Stimulated activated CD8-positive, alpha-beta memory T cell treated with anti-CD3 and anti-CD28 coated beads, Interleukin-2, amount 100 ng/mL, for 1 hour (primary cell): ENCODE data around the gene CNTN2.

Experiments
- DNase-seq, 2 donors: peaks; one replicate each; pipeline ENCODE4 v3.0.0-alpha.2; 2020; ENCODE audit warnings: low read depth in 2 of 2

The CNTN2 gene

DNA sequence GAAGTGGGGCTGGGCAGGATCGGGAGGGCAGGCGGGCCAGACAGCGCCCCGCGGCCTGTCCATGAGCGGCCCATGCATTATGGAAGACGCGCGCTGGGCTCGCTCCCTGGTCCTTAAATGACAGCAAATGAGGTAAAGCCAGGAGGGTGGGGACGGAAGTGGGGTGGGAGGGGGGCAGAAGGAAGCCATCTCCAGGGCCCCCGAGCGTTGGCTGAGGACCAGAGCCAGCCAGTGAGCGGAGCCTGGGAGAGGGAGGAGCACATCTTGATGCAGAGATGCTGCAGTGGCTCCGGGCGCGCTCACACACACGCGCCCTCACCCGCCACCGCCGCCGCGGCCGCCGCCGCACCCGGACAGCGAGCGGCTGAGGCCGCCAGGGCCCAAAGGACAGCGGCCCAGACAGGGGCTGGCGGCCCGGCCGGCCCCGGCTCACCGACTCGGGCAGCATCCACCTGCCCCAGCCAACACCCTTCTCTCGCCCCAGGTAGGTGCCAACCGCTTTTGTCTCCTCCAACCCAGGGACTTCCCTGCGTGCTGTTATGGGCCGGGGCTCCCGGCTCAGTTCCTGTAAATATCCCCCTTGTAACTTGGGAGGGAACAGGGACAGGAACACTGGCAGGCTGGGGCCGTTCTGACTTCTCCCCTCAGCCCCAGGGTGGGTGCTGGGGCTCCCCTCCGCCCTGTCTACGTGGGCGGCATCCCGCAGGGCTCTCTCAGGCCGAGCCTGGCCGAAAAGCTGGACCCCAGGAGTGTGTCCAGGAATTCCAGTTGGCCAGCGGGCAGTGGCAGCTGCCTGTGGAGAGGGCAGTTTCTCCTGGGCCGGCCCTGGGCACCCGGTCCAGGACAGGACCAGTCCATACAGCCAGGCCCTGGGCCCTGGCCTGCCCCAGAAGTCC is at the start of gene CNTN2:
TSS of gene CNTN2 (plus strand) at position 302 of the 896 bp plus-strand sequence. CDS start 9,974 bp downstream, outside the sequence.
- no peak for DNase-seq

DNA sequence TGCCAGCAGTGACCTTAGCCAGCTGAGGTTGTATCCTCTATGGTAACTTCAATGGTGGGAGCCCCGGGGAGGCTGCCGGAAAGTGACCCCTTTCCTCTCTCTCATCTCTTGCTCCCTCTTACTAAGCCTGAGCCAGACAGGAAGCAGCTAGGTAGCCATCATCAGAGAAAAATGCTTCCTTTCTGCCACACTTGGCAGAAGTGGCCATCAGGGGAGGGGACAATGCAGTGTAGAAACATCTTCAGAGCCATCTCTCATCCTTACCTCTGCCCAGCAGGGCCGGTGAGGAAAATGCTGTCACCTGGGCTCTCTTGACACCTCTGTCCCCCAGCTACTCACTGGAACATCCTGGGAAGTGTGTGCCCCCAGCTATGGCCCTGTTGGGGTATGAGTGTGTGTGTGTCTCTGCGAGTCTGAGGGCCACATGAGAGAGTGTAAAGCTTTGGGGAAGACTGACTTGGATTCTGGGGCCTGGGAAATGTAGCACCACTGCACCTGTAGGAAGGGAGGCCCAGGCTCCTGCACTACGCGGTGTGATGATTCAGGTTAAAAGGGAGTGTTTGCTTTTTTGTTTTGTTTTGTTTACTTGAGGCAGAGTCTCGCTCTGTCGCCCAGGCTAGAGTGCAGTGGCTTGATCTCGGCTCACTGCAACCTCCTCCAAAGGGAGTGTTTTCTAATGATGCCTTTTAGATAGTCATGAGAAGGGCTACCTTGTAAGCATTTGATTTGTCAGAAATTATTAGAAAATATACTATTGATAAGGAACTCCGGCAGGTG is 48.7 kb upstream of the CNTN2 start:
- DNase-seq = no peak

GRCh38 chr1:204996981-204997380 is 46.0 kb upstream of the CNTN2 start:
- no peak for DNase-seq

- DNase-seq = no peak
These were observed 45.2 kb upstream of the CNTN2 start for GRCh38 chr1:204997591-204998355.

DNA sequence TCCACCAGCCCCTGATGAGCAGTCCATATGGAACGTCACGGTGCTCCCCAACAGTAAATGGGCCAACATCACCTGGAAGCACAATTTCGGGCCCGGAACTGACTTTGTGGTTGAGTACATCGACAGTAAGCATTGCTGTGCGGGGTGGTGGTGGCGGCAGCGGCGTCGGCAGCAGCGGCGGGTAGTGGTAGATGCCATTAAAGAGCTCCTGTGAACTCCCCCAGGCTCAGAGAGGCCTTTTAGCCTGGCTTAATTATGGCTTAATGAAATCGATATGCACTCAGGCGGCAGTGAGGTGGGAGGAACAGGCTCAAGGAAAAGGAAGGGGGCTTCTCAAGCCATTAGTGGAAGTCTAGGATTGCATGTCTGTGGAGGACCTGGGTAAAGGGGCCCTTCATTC is 41.9 kb upstream of the CNTN2 start:
- DNase-seq = no peak

DNA sequence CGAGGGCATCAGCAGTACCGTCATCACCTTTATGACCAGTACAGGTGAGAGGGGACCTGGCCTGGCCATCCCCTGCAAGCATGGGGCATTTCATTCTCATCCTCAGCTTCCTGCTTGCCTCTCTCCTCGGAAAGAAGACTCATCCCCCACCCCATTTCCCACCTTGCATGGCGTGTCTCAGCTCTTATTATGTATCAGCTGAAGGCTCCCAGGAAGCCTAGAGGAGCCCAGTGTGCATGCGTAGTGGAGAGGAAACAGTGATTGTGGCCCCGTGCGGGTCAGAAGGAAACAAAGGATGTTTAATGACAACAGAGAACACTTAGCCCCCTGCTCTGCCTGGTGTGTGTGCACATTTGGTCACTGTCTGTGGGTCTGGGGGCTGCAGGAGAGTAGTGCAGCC is 40.3 kb upstream of the CNTN2 start:
- DNase-seq = no peak

- no peak for DNase-seq
These were observed 39.5 kb upstream of the CNTN2 start for GRCh38 chr1:205003358-205004131.

DNA sequence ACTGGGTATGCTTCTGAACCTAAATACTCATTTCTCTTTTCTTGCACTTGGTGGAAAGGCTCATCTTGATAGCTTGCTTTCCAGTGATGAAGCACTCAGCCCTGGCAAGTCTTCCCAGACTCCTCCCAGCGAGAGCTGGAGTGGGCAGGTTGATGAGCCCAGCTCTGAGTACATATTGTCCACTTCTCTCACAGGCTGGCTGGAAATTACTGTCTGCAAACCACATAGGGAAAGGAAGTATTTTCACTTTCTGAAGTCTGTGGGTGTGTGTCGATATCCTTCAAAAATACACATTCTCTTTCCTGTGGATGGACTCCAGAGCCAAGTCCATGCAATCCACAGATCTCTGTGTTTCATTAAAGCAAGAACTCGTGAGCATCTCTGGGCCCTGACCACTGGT is 38.7 kb upstream of the CNTN2 start:
- DNase-seq = no peak

DNA sequence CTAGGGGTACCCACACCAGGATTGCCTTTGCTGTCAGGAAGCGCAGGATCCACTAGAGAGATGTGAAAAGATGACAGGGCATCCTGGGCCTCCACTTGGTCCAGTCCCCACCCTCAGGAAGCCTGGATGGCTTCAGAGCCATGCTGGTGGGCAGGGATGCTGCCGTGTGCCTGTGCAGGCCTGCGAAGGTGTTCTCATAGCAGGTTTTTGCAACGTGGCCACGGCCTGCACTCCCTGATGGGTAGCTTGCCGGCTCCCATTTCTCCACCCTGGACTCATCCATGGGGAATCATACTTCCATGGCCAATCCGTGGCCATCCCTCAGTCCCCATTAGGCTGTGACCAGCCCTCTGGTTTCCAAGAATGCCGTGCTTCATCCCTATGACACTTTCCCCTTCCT is 34.1 kb upstream of the CNTN2 start:
- no peak for DNase-seq

DNA sequence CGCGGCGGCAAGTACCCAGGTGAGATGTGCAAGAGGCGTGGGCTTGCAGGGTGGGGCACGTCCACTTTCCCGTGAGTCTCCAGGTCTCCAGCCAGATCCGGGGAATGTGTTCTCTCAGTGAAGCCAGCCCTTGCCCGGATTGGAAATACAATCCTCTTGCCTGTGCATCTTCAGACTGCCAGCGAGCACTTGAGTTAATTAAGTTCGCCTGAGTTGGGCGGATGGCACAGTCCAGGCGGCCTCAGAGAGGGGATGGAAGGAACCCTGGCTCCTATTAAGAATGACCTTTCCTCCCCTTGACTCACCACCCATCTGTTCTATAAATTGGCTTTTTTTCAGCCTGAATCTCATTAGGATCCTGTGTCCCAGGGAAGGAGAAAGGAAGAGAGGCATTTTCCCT is 33.3 kb upstream of the CNTN2 start:
- no peak for DNase-seq

DNA sequence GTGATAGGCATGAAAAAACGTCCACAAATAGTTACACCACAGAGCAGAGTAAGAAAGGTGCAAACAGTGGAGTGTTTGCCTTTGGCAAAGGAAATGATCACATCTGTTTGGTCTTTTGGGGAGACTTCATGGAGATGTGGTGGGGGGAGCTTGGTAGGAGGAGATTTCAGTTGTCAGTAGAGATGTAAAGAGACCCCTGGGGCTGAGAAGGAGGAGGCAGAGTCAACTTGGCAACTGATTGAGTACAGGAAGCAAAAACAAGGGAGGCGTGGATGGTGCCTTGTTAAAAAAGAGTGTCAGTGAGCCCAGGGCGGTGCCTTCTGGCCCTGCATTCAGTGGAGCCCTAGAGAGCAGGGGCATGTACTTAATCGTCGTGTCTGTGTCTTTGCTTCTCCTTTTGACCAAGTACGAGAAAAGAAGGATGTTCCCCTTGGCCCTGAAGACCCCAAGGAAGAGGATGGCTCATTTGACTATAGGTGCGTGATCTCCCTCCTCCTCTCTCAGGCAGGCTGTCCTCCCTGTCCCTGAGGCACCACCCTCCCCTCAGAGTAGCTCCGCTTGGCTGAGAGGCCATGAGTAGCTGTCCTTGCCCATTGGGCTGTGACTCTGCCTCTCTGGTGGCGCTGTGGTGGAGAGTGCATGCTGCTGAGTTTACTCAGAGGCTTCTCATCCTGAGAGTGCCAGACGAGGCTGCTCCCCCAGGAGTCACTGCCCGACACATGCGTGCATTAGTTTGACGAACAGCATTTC is 30.4 kb upstream of the CNTN2 start:
- no peak for DNase-seq

- DNase-seq = no peak
These were observed 29.2 kb upstream of the CNTN2 start for GRCh38 chr1:205013683-205014367.

DNA sequence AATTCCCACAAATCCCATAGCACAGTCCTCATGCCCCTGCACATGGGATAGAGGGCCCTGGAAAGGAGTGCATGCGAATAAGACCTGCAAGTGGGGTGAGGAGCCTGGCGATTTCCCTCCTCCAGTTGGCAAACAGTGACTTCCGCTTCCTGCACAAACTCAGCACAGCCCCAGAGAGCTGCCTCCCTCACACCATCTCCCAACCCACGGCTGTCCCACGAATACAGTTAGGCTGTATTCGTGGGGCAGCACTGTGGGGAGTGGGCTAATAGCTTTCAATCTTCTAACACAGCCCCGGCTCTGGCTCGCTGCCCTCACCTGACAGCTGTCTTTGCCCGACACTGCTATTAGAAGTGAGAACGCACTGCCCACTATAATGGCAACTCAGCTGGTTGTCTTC is 28.2 kb upstream of the CNTN2 start:
- no peak for DNase-seq

- no peak for DNase-seq
These were observed 27.8 kb upstream of the CNTN2 start for GRCh38 chr1:205015241-205015640.

GRCh38 chr1:205016075-205016474 is 26.9 kb upstream of the CNTN2 start:
- DNase-seq = no peak

GRCh38 chr1:205016584-205016983 is 26.4 kb upstream of the CNTN2 start:
- DNase-seq = no peak

DNA sequence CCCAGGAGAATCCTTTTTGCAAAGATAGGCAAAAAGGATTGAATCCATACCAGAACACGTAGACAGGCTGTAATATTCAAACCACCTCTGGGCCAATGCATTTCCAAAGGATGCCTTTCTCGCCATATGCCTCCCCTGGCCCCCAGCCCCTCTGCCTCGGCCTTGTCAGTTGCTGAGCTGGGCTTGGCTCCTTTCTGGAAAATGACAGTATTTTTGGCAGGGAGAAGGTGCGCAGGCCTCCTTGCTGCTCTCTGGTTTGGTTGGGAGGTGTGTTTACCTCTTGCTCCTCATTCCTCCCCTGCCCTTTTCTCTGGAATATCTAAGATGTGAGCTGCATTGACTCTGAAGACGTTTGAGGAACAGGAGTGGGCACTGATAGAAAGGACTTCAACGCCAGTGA is 26.0 kb upstream of the CNTN2 start:
- DNase-seq = no peak

- DNase-seq = no peak
These were observed 25.2 kb upstream of the CNTN2 start for GRCh38 chr1:205017766-205018165.

DNA sequence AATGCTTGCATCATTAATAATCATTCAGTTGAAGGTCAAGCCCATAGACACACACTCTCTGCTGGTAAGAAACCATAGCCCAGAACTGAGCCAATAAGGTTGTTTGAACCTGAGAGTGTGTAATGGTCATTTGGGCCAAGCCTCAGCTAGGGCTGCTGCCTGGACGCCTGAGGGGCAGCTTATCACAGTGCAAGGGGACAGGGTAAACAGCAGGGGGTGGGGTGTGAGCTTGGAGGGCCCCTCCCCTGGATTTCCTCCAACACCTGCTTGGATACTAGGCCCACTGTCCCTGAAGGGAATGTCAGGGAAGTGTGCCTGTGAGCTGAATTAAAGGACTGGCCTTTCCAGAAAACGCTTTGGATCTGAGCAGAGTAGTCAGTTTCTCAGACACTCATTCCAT is 24.6 kb upstream of the CNTN2 start:
- no peak for DNase-seq

- DNase-seq = no peak
These were observed 22.5 kb upstream of the CNTN2 start for GRCh38 chr1:205020466-205020865.
